CD14-positive monocyte (primary cell): ENCODE measurements around the gene RAB40B. TPM values are rescaled to one million over a fixed set of nuclear protein-coding genes. Genes with fewer than 3 reads are reported as not detected.

Experiments used
- DNase-seq, 3 donors: peaks; one replicate each; pipeline ENCODE4 v3.0.0-alpha.2; 2011 to 2022
- H2AFZ ChIP-seq: 2 replicates; pipeline ENCODE4 v1.6.0; 2012; ENCODE audit warnings: mild to moderate bottlenecking, low read depth, low read length, inconsistent platforms; ENCODE audit not compliant: insufficient read depth, poor library complexity, severe bottlenecking
- H3K27ac ChIP-seq, 2 donors: 1 replicate in 1 of 2; 2 replicates in 1 of 2; pipeline ENCODE4 v1.5.1; 2012 to 2013; ENCODE audit warnings: low read length in 2 of 2, control low read depth in 1 of 2, inconsistent platforms in 1 of 2, low read depth in 1 of 2, mild to moderate bottlenecking in 1 of 2
- H3K27me3 ChIP-seq, 2 donors: one replicate each; pipeline versions ENCODE4 v1.6.0 to v1.6.1; 2011 to 2013; ENCODE audit warnings: low read length in 2 of 2; ENCODE audit not compliant: control insufficient read depth in 2 of 2, insufficient read depth in 2 of 2
- H3K36me3 ChIP-seq, 2 donors: replicated peaks in 1 of 2; 1 replicate in 1 of 2; 2 replicates in 1 of 2; pipeline versions ENCODE4 v1.5.1 to v1.6.1; 2012 to 2013; ENCODE audit warnings: low read length in 2 of 2, control low read depth in 1 of 2, inconsistent platforms in 1 of 2, mild to moderate bottlenecking in 1 of 2; ENCODE audit not compliant: insufficient read depth in 2 of 2, control insufficient read depth in 1 of 2
- H3K4me1 ChIP-seq, 2 donors: 1 replicate in 1 of 2; 2 replicates in 1 of 2; pipeline versions ENCODE4 v1.5.1 to v1.6.1; 2012 to 2013; ENCODE audit warnings: low read length in 2 of 2, control low read depth in 1 of 2, inconsistent platforms in 1 of 2, mild to moderate bottlenecking in 1 of 2, moderate library complexity in 1 of 2; ENCODE audit not compliant: insufficient read depth in 2 of 2, control insufficient read depth in 1 of 2
- H3K4me2 ChIP-seq: replicated peaks from 2 replicates; pipeline ENCODE3; 2012; ENCODE audit warnings: low read length, moderate library complexity, mild to moderate bottlenecking; ENCODE audit not compliant: poor library complexity, severe bottlenecking; ENCODE audit errors: extremely low read depth
- H3K4me3 ChIP-seq, 3 experiments: fragments of 200-600 bp in 1 of 3; sonication (generic) in 1 of 3; replicated peaks in 1 of 3; 1 replicate in 2 of 3; 2 replicates in 1 of 3; pipeline ENCODE4 v1.5.1; 2011 to 2013; ENCODE audit warnings: low read length in 3 of 3, mild to moderate bottlenecking in 3 of 3, control low read depth in 2 of 3, low read depth in 2 of 3, inconsistent platforms in 1 of 3, moderate library complexity in 1 of 3
- H3K79me2 ChIP-seq: 2 replicates; pipeline ENCODE4 v1.6.0; 2012; ENCODE audit warnings: mild to moderate bottlenecking, control low read depth, inconsistent platforms, low read length, moderate library complexity; ENCODE audit not compliant: insufficient read depth
- H3K9ac ChIP-seq: 2 replicates; pipeline ENCODE4 v1.6.0; 2017; ENCODE audit warnings: low read length, mild to moderate bottlenecking; ENCODE audit not compliant: insufficient read depth, poor library complexity, severe bottlenecking
- H3K9me3 ChIP-seq, 2 donors: replicated peaks in 1 of 2; 1 replicate in 1 of 2; 2 replicates in 1 of 2; pipeline versions ENCODE4 v1.5.1 to v1.6.1; 2012 to 2013; ENCODE audit warnings: low read length in 2 of 2, control low read depth in 1 of 2; ENCODE audit not compliant: control insufficient read depth in 1 of 2, insufficient read depth in 1 of 2
- H4K20me1 ChIP-seq: 2 replicates; pipeline ENCODE4 v1.6.0; 2012; ENCODE audit warnings: mild to moderate bottlenecking, low read length, control low read depth, moderate library complexity; ENCODE audit not compliant: insufficient read depth
- H3K27ac Mint-ChIP-seq, 7 donors: one replicate each; pipeline ENCODE4 v1.8.0; 2020; ENCODE audit warnings: mild to moderate bottlenecking in 7 of 7, mixed read lengths in 7 of 7, moderate library complexity in 6 of 7, inconsistent platforms in 2 of 7
- H3K27me3 Mint-ChIP-seq, 3 donors: one replicate each; pipeline ENCODE4 v1.8.0; 2021 to 2022; ENCODE audit warnings: low read depth in 3 of 3, mild to moderate bottlenecking in 3 of 3, mixed read lengths in 3 of 3, moderate library complexity in 3 of 3, inconsistent platforms in 1 of 3
- H3K36me3 Mint-ChIP-seq, 2 donors: one replicate each; pipeline ENCODE4 v1.8.0; 2020; ENCODE audit warnings: mixed read lengths in 2 of 2, inconsistent platforms in 1 of 2, mild to moderate bottlenecking in 1 of 2
- H3K4me1 Mint-ChIP-seq: one replicate; pipeline ENCODE4 v1.8.0; 2020; ENCODE audit warnings: mild to moderate bottlenecking, mixed read lengths
- H3K4me3 Mint-ChIP-seq, 2 donors: one replicate each; pipeline ENCODE4 v1.8.0; 2020; ENCODE audit warnings: mild to moderate bottlenecking in 2 of 2, mixed read lengths in 2 of 2, moderate library complexity in 1 of 2
- H3K9me3 Mint-ChIP-seq, 7 donors: one replicate each; pipeline ENCODE4 v1.8.0; 2020 to 2022; ENCODE audit warnings: mixed read lengths in 7 of 7, mild to moderate bottlenecking in 6 of 7, moderate library complexity in 6 of 7, inconsistent platforms in 2 of 7
- WGBS: methylation state at CpG from one replicate; pipeline ENCODE4 v1.1.5; 2013; ENCODE audit warnings: missing lambda C conversion rate; ENCODE audit not compliant: insufficient coverage; 5-methylcytosine and 5-hydroxymethylcytosine counted together
- intact Hi-C, 2 donors: fragments of 100-400 bp; cut with micrococcal nuclease; formaldehyde crosslinking; loops; one replicate each; pipeline versions ENCODE4 v1.15.0 to v1.15.1; 2023
- polyA plus RNA-seq, 3 donors: library from polyadenylated mRNA; depleted of rRNA in 1 of 3; unstranded in 2 of 3; stranded (reverse) in 1 of 3; fragments of 300-500 nt in 2 of 3; fragments of >200 nt in 1 of 3; fragmentation: Illumina TruSeq in 2 of 3; gene quantifications; 1 replicate in 2 of 3; 2 replicates in 1 of 3; pipeline ENCODE4 v1.2.3, GENCODE V29; 2012 to 2021
- TF ChIP-seq, protein P1 (sequence below): fragments of 200-600 bp; IDR thresholded peaks from one replicate; pipeline ENCODE4 v1.8.0; 2022; ENCODE audit warnings: antibody characterized with exemption, mild to moderate bottlenecking

Gene RAB40B
- polyA plus RNA-seq, 3 donors = 0.75 to 2.2 (median 0.95) TPM

DNA sequence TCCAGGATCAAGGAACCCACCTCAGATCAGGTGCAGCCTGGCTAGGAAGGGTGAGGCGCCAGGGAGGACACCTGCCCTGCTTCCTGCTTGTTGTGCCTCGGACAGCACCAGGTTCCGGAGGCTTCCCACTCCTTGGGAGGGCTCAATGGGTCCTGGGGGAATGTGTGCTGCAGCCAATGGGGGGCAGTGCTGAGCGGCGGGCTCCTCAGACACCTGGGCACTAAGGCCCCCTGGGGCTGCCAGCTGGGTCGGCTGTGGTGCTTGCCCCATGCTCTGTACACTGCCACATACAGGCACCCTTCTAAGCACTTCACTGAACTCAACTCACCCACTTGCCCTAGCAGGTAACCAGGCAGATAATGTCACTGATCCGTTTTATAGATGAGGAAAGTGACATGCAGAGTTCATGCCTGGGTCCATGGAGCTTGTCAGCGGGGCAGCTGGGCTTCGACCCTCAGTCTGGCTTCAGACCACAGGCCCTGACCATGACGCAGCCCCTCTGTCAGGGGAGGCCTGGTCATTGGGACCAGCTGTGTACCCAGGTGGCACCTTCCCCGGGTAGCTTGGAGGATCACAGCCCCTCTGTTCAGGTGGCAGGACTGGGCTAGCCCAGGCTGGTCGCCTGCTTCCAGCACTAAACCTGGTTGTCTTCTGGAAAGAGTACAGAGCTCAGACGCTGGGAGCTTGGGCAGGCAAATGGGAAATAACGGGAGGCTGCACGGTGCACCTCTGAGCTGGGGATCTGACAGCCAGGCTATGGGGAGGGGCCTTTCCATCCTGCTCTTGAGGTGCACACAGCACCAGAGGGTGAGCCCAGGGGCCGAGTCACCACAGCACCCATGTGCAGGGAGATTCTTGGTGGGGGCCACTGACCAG lies 45.1 kb upstream of the RAB40B start:
- Mint-ChIP-seq H3K27ac (no peak overlapping the region), H3K27me3 (peaks cover 1 to 9% (median 2%) of the 10 kb centered on the region in 3 donors)

DNA sequence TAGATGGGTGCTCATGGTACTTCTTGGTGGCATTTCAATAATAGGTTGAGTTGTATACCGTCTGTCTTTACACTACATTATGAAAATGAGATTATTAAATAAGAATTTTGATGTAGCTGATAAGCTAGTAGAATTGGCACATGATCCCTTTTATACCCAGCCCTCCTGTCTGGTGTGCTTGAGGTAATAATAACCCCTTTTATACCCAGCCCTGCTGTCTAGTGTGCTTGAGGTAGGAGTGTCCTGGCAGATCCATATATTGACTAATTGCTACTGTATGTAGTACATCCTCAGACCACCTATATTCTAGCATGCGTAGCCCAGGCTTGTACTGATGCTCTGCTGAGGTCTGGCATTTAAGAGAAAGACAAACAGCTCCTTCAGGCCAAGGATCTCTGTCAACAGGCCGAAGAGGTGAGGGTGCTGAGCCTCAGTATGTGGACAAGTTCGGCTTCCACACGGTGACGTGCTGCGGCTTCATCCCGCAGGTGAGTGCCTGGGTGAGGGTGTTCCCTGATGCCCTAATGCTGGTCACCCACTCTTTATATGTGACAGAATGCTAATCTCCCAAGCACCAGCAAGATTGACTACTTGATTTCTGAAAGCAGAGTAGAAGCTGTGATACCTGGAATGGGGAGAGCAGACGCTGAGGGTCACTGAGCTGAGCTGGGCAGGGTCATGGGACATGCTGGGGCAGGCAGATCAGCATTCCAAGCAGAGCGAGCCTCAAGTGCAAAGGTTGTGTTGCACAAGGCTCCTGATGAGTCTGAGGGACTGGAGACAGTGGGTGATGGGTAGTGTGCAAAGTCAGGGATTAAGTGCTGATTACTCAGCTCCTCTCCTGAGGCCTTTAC lies 42.6 kb upstream of the RAB40B start:
- Mint-ChIP-seq H3K27me3 (peaks cover 3 to 8% (median 7%) of the 10 kb centered on the region in 3 donors), H3K27ac (no peak overlapping the region), H3K4me1 (no peaks in the 10 kb centered on the region), H3K9me3 (peaks cover 11 to 45% (median 34%) of the 10 kb centered on the region in 7 donors), H3K4me3 (no peak overlapping the region), H3K36me3 (peaks cover 2 to 5% of the 10 kb centered on the region in 2 donors)
- Histone ChIP-seq H3K4me1 (no peaks in the 10 kb centered on the region), H3K36me3 (no peaks in the 10 kb centered on the region), H3K4me2 (no peak overlapping the region), H3K27me3 (peaks cover 0 to under 1% of the 10 kb centered on the region in 2 donors), H4K20me1 (no peaks in the 10 kb centered on the region), H3K4me3 (no peak overlapping the region), H3K9me3 (peaks cover 9 to 25% of the 10 kb centered on the region in 2 donors), H3K27ac (no peak overlapping the region), H3K79me2 (no peaks in the 10 kb centered on the region), H3K9ac (no peak overlapping the region), H2AFZ (no peak overlapping the region)
- 93% methylated on average over 2 of the region's 10 CpGs for WGBS
- intact Hi-C loops = no loop called here
- TF ChIP-seq, protein P1, sequence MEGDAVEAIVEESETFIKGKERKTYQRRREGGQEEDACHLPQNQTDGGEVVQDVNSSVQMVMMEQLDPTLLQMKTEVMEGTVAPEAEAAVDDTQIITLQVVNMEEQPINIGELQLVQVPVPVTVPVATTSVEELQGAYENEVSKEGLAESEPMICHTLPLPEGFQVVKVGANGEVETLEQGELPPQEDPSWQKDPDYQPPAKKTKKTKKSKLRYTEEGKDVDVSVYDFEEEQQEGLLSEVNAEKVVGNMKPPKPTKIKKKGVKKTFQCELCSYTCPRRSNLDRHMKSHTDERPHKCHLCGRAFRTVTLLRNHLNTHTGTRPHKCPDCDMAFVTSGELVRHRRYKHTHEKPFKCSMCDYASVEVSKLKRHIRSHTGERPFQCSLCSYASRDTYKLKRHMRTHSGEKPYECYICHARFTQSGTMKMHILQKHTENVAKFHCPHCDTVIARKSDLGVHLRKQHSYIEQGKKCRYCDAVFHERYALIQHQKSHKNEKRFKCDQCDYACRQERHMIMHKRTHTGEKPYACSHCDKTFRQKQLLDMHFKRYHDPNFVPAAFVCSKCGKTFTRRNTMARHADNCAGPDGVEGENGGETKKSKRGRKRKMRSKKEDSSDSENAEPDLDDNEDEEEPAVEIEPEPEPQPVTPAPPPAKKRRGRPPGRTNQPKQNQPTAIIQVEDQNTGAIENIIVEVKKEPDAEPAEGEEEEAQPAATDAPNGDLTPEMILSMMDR = no peak
- no peak for DNase-seq

More for the DNA sequence above, 45.1 kb upstream of the RAB40B start:
- H3K9me3 Mint-ChIP-seq = peaks cover 14 to 66% (median 48%) of the 10 kb centered on the region in 7 donors
- Histone ChIP-seq H3K36me3 (no peaks in the 10 kb centered on the region), H3K9me3 (peaks cover 9 to 34% of the 10 kb centered on the region in 2 donors), H2AFZ (no peak overlapping the region), H3K4me3 (no peak overlapping the region), H3K9ac (no peak overlapping the region), H3K4me1 (no peaks in the 10 kb centered on the region), H3K27ac (no peak overlapping the region), H3K4me2 (no peak overlapping the region), H3K79me2 (no peaks in the 10 kb centered on the region), H3K27me3 (no peaks in the 10 kb centered on the region), H4K20me1 (no peaks in the 10 kb centered on the region)
- peaks cover 2 to 5% of the 10 kb centered on the region in 2 donors for H3K36me3 Mint-ChIP-seq
- H3K4me3 Mint-ChIP-seq = no peak overlapping the region
- intact Hi-C loops = no loop called here
- DNase-seq = no peak
- H3K4me1 Mint-ChIP-seq = no peaks in the 10 kb centered on the region
- TF ChIP-seq, protein P1 = no peak
- 93% methylated on average over 12 of the region's 16 CpGs for WGBS
